ENCODE results near the gene CDKAL1.

The CDKAL1 gene

DNA sequence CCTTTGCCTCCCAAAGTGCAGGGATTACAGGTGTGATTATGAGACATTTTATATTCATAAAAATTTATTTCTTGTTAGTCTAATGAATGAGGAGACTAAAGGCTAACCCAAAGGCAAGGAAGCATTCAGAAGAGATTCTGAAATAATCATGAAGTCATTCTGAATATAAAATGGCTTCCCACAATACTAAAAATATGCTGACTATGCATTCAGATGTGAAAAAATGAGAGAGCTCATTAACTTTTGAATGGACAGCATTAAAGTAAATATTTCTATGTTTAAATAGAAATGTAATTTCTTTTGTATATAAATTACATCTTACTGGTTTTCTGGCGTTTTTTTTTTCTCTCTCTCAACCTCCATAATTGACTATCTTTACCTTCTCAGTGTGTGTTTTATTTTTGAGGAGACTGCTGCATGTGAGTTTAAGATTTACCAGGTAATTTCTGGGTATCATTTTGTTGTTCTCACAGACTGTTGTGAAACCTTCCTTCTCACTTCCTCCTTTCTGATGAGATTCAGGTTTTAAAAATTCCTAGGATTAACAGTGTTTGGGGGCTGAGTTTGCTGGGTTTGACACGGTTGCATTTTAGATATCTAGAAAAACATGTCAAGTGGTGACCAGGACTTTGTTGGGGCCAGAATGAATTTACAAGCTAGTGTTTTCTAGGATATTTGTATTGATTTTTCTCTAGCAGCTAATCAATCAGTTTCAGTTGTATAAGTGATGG lies 316.6 kb downstream of the CDKAL1 start:
- DNase-seq: no peak

DNA sequence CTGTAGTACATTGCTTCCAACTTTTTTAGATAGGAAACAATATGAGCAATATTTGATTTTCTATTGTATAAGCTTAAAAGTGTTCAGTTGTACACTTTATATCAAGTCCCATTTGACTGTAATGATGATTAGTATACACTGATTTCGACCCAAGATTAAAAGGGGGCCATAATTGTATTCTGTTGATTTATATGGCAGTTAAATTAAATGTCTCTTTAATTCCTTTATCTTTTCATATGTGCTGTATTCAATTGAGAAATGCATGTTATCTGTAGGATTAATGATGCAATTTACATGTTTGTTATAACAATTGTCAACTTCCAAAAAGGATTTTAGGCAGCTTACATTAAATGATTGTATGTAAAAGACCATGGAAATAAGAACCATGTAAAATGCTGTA lies 317.5 kb downstream of the CDKAL1 start:
- no peak for DNase-seq

DNA sequence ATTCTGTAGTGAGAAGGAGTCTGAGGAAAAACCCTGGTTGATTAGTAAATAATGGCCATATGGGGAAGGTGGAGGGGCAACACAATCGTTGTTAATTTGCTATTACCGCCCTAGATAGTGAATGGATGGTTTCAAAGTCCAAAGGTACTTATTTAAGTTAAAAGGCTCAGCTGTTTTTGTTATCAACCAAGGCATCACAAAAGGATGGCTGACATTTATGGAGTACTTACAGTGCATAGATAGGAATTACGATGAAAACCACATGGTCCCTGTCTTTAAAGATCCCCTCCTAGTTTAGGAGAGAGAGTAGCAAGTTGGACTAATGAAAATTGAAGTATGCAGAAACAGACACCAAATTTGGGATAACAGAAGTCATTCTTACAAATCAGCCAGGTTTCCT lies 319.6 kb downstream of the CDKAL1 start:
- no peak for DNase-seq

- no peak for DNase-seq
Measured at GRCh38 chr6:20856681-20857288, 322.5 kb downstream of the CDKAL1 start.

GRCh38 chr6:20861481-20861880 lies 327.2 kb downstream of the CDKAL1 start:
- DNase-seq: no peak

DNA sequence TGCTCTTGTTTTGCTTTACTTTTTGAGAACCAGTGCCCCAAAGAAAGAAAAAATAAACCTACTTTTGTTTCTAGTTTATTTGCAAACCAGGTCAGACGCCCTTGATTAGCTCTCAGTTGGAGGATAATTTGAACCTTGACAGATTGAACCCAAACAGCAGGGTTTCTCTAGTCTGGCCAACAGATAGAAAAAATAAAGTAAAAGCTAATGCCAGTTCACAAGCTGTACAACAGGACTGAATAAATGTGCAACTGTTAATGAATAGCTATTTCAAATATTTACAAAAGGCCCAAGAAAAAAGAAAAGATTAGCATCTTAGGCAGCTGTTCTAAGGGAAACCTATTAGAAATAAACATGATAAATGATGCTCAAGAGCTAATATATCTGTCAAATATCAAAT lies 331.8 kb downstream of the CDKAL1 start:
- DNase-seq: no peak

DNA sequence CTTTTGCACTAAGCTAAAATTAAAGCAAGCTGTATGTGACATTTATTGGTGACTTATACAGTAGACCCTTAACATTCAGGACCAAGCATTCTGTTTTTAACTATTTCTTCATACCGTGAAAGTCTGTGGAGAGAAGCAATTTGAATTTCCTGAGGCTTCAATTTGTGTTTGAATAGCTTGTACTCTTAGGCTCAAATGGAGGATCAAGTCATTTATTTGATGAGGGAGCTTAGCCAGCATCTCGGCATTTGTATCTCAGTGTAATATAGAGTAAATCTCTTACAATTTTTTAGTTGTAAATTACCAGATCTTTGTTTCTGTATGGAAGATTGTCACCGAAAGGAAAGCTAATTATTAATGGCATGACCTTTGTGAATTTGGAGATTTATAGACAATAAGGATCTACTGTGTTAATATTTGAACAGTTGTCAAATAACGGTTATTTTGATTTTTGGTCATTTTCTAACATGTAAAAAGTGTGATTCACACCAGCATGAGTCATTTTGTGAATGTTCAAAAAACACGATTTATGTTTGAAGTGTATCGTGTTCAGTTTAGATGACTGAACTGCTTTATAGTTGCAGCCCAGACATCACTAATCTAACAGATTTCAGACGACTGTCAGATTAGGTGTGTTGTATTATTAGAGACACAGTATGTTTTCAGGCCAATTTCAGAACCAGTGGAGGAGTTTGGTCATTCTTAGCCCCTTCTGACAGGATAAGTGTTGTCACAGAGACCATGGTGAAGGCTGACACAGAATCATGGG lies 332.9 kb downstream of the CDKAL1 start:
- no peak for DNase-seq

GRCh38 chr6:20868397-20869096 lies 334.3 kb downstream of the CDKAL1 start:
- peak; percentile 81 for DNase-seq

DNA sequence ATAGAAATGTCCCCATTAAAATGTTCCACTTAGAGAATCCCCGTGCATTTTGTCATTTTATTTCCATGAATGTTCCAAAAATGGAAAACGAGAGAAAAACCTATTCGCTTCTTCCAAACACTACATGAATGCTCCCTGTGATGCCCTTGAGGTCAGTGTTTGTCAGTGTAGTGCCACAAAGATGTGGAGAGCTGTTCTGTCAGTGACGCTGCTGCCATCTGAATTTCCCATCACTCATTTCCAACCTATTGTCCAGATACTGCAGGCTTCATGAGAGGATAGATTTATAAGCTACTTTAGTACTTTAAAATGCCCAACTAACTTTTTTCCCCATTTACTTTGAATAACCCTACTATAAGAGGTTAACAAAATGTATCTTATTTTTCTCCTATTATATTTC lies 335.8 kb downstream of the CDKAL1 start:
- peak; percentile 75 for DNase-seq

DNA sequence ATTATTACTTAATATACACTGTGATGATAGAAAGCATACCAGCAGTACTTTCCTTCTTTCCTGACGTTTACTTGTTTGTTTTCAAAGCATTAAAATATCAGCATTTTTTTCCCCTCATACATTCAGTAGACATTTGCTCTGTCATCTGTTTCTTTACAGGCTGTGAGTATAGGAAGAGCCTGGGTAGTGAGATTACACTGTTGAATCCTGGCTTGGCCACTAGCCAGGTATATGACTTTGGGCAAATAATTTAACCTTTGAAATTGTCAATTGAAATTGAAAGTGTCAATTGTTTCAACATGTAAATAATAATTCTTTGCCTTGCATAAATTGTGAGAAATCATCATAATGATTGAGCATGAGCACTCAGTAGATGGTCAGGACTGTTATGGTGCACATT lies 336.2 kb downstream of the CDKAL1 start:
- DNase-seq: no peak

GRCh38 chr6:20873425-20874190 lies 339.4 kb downstream of the CDKAL1 start:
- no peak for DNase-seq

DNA sequence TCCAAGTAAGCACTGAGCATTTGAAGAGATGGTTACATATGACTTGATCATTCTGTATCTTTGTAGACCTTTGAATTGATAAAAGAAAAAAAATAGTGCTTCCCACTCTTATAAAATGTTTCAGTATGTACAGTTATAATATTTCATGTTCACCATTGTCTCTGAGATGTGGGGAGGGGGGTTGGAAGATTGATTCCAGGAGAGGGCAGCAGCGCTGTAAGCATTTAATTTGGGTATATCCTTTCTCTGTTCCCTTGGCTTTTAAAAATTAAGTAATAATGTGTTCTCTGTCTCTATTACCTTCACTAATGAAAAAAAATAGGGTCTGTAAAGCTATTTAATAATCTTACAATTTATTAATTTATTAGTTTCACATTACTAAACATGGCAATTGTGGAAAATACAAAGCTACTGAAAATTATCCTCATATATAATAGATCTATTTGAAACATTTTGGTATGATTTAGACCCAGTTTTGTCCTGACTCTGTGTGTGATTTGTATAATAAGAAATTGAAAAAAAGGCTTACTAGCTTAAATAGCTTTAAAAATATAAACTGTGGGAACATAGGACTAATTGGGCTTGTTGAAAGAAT lies 341.2 kb downstream of the CDKAL1 start:
- no peak for DNase-seq

GRCh38 chr6:20876036-20876435 lies 341.8 kb downstream of the CDKAL1 start:
- no peak for DNase-seq

GRCh38 chr6:20876561-20876960 lies 342.3 kb downstream of the CDKAL1 start:
- no peak for DNase-seq

DNA sequence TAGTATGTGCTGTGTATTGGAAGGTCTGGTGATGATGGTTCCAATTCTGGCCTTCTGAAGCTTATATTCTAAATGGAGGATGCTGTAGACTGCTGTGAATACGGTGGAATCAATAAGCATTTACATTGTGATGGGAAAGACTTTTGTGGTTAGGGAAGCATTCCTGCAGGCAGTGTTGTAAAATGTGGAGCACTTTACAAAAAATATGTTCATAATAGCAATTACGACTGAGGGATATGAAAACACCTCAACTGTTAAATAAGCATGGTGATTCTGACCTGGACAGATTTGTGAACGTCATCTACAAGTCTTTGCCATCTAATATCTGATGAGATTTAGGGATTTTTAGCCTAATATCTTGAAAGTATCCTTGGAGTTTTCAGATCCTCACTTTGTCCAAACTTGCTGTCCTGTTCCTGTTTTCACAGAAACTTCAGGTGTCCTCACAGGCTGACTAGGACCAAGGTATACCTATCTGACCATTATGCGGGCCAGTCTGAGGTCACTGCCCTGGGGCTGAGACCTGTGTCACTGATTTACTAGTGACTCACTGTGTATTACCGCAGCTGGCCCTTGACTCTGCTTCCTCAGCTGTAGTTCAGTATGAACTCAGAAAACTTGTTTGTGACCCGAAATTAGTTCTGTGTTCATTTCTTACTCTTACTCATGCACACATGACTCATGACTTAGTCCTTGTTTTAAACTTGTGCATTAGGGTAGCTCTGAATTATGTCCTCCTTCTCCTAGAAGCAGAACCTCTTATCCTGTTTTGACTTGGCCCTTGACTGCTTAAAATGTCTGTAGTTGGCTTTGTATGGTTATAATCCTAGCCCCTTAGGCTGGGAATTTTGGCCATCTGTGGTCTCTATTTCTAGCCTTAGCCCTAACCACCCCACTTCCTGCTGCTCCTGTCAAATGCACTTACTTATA lies 343.0 kb downstream of the CDKAL1 start:
- DNase-seq: no peak

GRCh38 chr6:20879121-20879520 lies 344.9 kb downstream of the CDKAL1 start:
- no peak for DNase-seq

DNA sequence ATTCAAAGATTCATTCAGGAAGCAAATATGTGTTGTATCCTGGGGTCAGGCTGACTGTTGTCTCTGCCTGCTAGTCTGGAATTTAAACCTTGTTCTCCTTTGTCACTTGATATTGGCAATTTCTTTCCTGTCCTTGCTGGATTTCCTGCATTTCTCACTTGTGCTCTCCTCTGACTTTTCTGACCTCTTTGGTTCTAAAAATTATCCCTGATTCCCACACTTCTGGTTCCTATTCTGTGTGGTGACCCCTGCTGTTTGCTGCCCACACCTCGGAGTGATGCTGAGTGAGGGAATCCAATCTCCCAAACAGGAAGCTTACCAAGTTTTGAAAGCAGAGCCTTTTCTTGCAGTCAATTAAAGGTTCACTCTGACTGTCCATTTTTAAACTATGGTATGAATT lies 345.3 kb downstream of the CDKAL1 start:
- no peak for DNase-seq

GRCh38 chr6:20881365-20881764 lies 347.1 kb downstream of the CDKAL1 start:
- DNase-seq: no peak

- DNase-seq: no peak
Measured at GRCh38 chr6:20882014-20882413, 347.8 kb downstream of the CDKAL1 start.

GRCh38 chr6:20885076-20885475 lies 350.8 kb downstream of the CDKAL1 start:
- no peak for DNase-seq

GRCh38 chr6:20891161-20891560 lies 356.9 kb downstream of the CDKAL1 start:
- DNase-seq: no peak
